GM12872 (cell line): ENCODE measurements around the gene GUK1.

ENCODE experiments used
- CTCF ChIP-seq: IDR thresholded peaks from 3 replicates; pipeline ENCODE4 v1.5.1; 2011; ENCODE audit warnings: low read depth, mild to moderate bottlenecking, low read length, moderate library complexity; ENCODE audit not compliant: insufficient read depth

GUK1 gene

GRCh38 chr1:228112167-228112566 lies 27.9 kb upstream of the GUK1 start:
- no peak for TF ChIP-seq CTCF

DNA sequence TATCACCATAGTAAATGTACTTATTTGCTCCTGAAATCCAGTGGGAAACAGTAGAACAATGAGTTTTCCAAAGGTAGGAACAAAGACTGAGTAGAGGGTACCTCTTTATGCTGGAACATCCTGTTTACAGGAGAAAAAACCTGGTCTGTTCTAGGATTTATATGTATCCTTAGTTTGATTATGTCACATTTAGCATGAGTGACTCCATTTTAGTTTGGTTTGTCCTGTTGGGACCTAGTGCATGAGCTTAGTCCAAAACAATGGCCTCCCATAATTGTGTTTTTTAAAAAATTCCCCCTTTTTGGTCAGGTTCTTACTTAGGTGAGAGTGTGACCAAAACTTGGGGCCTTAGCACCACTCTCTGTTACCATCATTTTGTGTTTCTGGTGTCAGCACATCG lies 27.5 kb upstream of the GUK1 start:
- no peak for TF ChIP-seq CTCF

- TF ChIP-seq CTCF = no peak
These were observed 25.3 kb upstream of the GUK1 start for GRCh38 chr1:228114827-228115226.

GRCh38 chr1:228117335-228117734 lies 22.7 kb upstream of the GUK1 start:
- TF ChIP-seq CTCF = no peak

DNA sequence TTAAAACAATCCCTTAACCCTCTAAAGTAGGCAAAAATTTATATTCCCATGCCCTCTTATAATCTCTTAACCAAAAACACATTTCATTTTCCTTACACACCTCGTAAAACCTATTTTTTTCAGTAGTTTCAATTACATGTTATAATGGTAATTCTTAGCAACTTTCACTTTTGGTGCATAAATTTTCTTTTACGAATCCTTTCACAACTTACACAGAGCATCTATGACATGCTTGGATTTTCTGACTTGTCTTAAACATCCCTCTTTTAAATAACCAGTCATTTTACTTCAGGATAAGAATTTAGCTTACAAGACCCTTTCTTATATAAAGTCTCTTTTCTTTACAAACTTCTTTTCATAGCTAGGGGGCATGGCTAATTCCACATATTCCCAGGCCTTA lies 22.0 kb upstream of the GUK1 start:
- no peak for TF ChIP-seq CTCF

- no peak for TF ChIP-seq CTCF
These were observed 19.7 kb upstream of the GUK1 start for GRCh38 chr1:228120351-228120750.

- TF ChIP-seq CTCF = no peak
These were observed 19.1 kb upstream of the GUK1 start for GRCh38 chr1:228120857-228121489.

GRCh38 chr1:228122921-228123441 lies 17.1 kb upstream of the GUK1 start:
- TF ChIP-seq CTCF = no peak
